Mucosa of descending colon (tissue), 3 donors: ENCODE data around the gene UNKL. TPM values are rescaled to one million over a fixed set of nuclear protein-coding genes. Genes with fewer than 3 reads are reported as not detected.

Experiments
- ATAC-seq: fragments of 200-7000 bp; cut with Tn5 transposase; one replicate; pipeline ENCODE4 v1.9.1; 2020; ENCODE audit warnings: mild to moderate bottlenecking, moderate library complexity
- DNase-seq, 3 donors: peaks; one replicate each; pipeline ENCODE4 v3.0.0-alpha.2; 2020
- H3K36me3 ChIP-seq: fragments of 200-600 bp; one replicate; pipeline ENCODE4 v1.8.0; 2021; ENCODE audit warnings: low read depth, mild to moderate bottlenecking
- H3K4me1 ChIP-seq: fragments of 200-600 bp; one replicate; pipeline ENCODE4 v1.8.0; 2021; ENCODE audit warnings: low read depth, mild to moderate bottlenecking
- H3K4me3 ChIP-seq: fragments of 200-600 bp; one replicate; pipeline ENCODE4 v1.8.0; 2021; ENCODE audit warnings: mild to moderate bottlenecking
- H3K9me3 ChIP-seq: fragments of 200-600 bp; one replicate; pipeline ENCODE4 v1.8.0; 2021; ENCODE audit warnings: mild to moderate bottlenecking
- CTCF ChIP-seq: fragments of 200-600 bp; IDR thresholded peaks from one replicate; pipeline ENCODE4 v1.8.0; 2022; ENCODE audit warnings: antibody characterized with exemption, mild to moderate bottlenecking
- intact Hi-C, 2 donors: fragments of 100-400 bp; cut with DNase I in 1 of 2; cut with micrococcal nuclease in 1 of 2; formaldehyde crosslinking; loops; one replicate each; pipeline versions ENCODE4 v1.11.0 to v1.11.1; 2022; cut with DNase I, micrococcal nuclease
- total RNA-seq, 3 donors: library from RNA; stranded (reverse); fragmentation: NEBNext Ultra II Directional in 2 of 3; extraction: Animal tissue kit (Norgen Biotek cat#: 25700) in 2 of 3; gene quantifications; one replicate each; pipeline versions ENCODE4 v1.2.1 to v1.2.4, GENCODE V29; 2021 to 2023
- donor health status: DM: no; HTN: no; CAD: no; lungs with moderate emphysema.
- donor health status: DM: no; HTN: no; CAD: no.
- donor health status: DM: no; HTN: yes; CAD: no.

Gene UNKL
- total RNA-seq, 3 donors from 2014 or later = 16.2 to 36.5 (median 28.2) TPM

DNA sequence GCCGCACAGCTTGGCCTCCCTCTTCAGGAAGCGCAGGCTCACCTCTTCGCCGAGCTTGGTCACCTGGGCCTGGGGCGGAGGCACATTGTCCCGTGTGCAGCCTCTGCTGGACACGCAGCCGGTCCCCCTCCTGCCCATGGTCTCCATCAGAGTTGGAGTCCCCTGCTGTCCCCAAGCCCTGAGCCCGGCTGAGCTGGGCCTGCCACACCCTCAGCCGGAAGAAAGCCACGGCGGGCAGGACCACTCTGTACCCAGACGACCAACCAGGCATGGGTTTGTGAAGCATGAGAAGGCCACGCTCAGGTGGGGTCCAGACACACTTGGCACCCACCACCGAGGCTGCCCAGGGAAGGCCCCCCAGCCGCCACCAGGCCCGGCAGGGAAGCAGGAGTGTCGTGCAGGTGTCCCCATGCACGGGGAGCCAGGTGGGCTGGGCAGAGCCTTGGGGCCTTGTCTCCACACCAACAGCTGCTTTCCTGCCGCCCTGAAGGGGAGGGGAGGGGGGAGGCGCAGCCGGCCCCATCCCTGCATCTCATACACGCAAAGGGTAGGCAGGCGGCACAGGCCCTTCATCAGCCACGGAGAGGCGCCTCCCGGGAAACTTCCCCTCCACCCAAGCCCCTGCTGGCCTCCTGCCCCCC is 24.7 kb upstream of the UNKL start:
- no peak for TF ChIP-seq CTCF
- H3K36me3 ChIP-seq = no peaks in the 10 kb centered on the region
- H3K4me1 ChIP-seq = no peaks in the 10 kb centered on the region
- DNase-seq = no peak
- H3K9me3 ChIP-seq = no peaks in the 10 kb centered on the region
- intact Hi-C loops = no loop called here
- no peak for ATAC-seq
- no peak overlapping the region for H3K4me3 ChIP-seq

DNA sequence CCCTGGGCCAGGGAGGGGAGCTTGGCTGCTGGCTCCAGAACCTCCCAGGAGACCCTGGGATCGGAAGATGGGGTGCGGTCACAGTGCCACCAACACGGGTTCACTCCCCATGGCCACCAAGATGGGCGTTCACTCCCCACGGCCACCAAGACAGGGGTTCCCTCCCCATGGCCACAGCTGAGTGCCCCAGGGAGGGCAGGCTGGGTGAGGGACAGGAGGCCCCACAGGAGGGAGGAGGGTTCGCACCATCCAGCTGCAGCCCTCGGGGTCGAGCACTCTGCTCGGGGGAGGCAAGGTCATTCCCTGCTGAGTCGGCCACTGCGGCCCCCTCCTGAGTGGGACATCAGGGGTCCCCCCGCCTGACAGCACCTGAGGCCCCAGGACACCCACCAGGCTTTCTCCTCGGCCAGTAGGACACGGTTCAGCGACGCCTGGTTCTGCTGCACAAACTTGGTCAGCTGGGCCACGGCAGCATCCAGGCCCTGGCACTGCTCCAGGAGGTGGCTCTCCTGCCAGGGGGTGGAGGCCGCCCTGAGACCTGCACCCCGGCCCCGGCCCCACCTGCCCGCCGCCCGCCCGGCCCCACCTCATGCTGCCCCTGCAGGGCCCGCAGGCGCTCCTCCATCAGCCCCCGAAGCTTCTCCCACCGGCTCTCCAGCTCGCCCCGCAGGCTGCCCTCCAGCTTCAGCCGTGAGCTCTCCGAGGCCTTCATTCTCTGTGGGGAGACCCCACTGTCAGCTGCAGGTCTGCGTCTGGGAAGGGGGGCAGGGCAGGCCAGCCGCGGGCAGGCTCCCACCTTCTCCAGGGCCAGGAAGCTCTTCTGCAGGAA is 23.9 kb upstream of the UNKL start:
- Histone ChIP-seq H3K36me3 (no peaks in the 10 kb centered on the region), H3K9me3 (no peaks in the 10 kb centered on the region), H3K4me3 (no peak overlapping the region), H3K4me1 (no peaks in the 10 kb centered on the region)
- intact Hi-C loops = no loop called here
- ATAC-seq (no peak), DNase-seq (no peak)
- no peak for TF ChIP-seq CTCF

DNA sequence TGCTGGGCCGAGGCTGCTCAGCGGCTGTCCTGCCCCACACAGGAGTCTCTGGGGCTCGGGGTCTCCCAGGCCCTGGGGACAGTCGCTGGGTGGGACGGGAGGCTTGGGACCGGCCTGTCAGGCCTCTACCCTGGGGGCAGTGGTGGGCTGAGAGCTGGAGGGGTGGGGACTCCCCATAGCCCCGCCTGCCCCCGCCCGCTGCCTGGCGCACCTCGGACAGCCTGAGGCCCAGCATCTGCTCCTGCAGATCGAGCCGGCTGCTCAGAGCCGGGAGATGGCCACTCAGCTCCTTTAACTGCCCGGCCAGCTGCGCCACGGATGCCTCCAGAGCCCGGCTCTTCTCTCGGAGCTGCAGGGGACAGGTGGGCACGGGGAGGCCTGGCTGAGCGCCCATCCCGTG is 23.1 kb upstream of the UNKL start:
- TF ChIP-seq CTCF = no peak
- DNase-seq = no peak
- ATAC-seq = no peak
- Histone ChIP-seq H3K36me3 (no peaks in the 10 kb centered on the region), H3K9me3 (no peaks in the 10 kb centered on the region), H3K4me1 (no peaks in the 10 kb centered on the region), H3K4me3 (no peak overlapping the region)
- intact Hi-C loops = no loop called here

GRCh38 chr16:1436731-1437355 is 22.3 kb upstream of the UNKL start:
- intact Hi-C loops = no loop called here
- no peak overlapping the region for H3K4me3 ChIP-seq
- ATAC-seq (no peak), DNase-seq (no peak)
- H3K9me3 ChIP-seq = no peaks in the 10 kb centered on the region
- no peak for TF ChIP-seq CTCF
- H3K4me1 ChIP-seq = no peaks in the 10 kb centered on the region
- H3K36me3 ChIP-seq = no peaks in the 10 kb centered on the region

DNA sequence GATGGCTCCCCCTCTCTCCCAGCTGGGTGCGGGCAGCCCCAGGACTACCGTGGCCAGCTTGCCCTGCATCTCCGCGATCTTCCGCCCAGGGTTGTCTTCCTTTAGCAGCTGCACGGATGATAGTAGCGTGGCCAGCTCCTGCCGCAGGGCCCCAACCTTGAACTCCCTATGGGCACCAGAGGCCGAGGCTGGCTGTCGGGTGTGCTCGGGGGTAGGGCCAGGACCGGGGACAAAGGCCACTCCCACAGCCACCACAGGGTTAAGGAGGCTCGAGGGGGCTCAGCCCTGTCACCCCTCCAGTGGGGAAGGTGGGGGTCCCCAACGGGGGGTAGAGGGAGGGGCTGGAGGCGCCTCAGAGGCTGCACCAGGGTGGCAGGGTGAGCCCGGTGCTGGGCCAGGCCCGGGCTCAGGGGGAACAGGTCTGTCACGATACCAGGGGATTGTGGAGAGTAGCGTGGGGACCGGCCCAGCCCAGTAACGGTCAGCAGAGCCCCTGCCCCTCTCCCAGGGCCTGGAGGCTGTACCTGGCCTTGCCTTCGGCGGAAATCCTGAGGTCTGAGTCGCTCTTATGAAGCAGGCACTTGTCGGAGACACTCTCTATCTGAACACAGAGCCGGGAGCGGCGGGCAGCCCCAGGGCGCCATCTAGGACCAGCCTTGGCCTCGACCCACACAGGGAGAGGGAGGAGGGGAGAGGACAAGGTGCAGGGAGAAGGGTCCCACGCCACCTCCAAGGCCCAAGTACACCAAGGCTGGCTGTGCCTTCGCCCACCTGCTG is 21.6 kb upstream of the UNKL start:
- TF ChIP-seq CTCF = no peak
- H3K4me1 ChIP-seq = no peaks in the 10 kb centered on the region
- DNase-seq (no peak), ATAC-seq (no peak)
- intact Hi-C loops = no loop called here
- H3K36me3 ChIP-seq = no peaks in the 10 kb centered on the region
- no peak overlapping the region for H3K4me3 ChIP-seq
- H3K9me3 ChIP-seq = no peaks in the 10 kb centered on the region
